Keratinocyte (primary cell): ENCODE measurements around the gene SAMD13. TPM values are rescaled to one million over a fixed set of nuclear protein-coding genes. Genes with fewer than 3 reads are reported as not detected.

ENCODE experiments used
- DNase-seq: peaks from one replicate; pipeline ENCODE4 v3.0.0-alpha.2; 2011; ENCODE audit warnings: low read depth, missing footprints, low spot score
- FAIRE-seq: peaks from 2 replicates; lab custom pipeline; 2011; peaks lifted over from hg19 to GRCh38; lab: Jason Lieb, UNC
- H2AFZ ChIP-seq: 2 replicates; pipeline ENCODE4 v1.6.0; 2012; ENCODE audit warnings: low read length, control low read depth, inconsistent platforms; ENCODE audit not compliant: control insufficient read depth
- H3K27ac ChIP-seq: 2 replicates; pipeline ENCODE4 v1.5.1; 2011; ENCODE audit warnings: low read length; ENCODE audit not compliant: control insufficient read depth, insufficient read depth
- H3K27me3 ChIP-seq: 3 replicates; pipeline ENCODE4 v1.6.0; 2011; ENCODE audit warnings: low read length; ENCODE audit not compliant: control insufficient read depth, insufficient read depth; ENCODE audit errors: extremely low read depth
- H3K36me3 ChIP-seq, 2 experiments: 2 replicates in 1 of 2; 3 replicates in 1 of 2; pipeline ENCODE4 v1.5.1; 2011; ENCODE audit warnings: low read length in 2 of 2, mild to moderate bottlenecking in 1 of 2; ENCODE audit not compliant: control insufficient read depth in 2 of 2, insufficient read depth in 2 of 2; ENCODE audit errors: extremely low read depth in 1 of 2
- H3K4me1 ChIP-seq: 3 replicates; pipeline ENCODE4 v1.5.1; 2011; ENCODE audit warnings: low read length; ENCODE audit not compliant: control insufficient read depth, insufficient read depth; ENCODE audit errors: extremely low read depth
- H3K4me2 ChIP-seq: 3 replicates; pipeline ENCODE4 v1.6.0; 2011; ENCODE audit warnings: low read depth, low read length; ENCODE audit not compliant: control insufficient read depth, insufficient read depth; ENCODE audit errors: extremely low read depth
- H3K4me3 ChIP-seq, 3 experiments: fragments of 200-600 bp in 1 of 3; sonication (generic) in 1 of 3; 2 replicates in 2 of 3; 3 replicates in 1 of 3; pipeline ENCODE4 v1.5.1; 2011 to 2016; ENCODE audit warnings: low read length in 3 of 3, mild to moderate bottlenecking in 3 of 3, control low read depth in 2 of 3, inconsistent platforms in 1 of 3, low read depth in 1 of 3, mixed read lengths in 1 of 3, mixed run types in 1 of 3, moderate library complexity in 1 of 3; ENCODE audit not compliant: control insufficient read depth in 2 of 3, insufficient read depth in 2 of 3; ENCODE audit errors: extremely low read depth in 1 of 3
- H3K79me2 ChIP-seq: 2 replicates; pipeline ENCODE4 v1.6.0; 2012; ENCODE audit warnings: low read length; ENCODE audit not compliant: control insufficient read depth, insufficient read depth
- H3K9ac ChIP-seq: 3 replicates; pipeline ENCODE4 v1.6.0; 2011; ENCODE audit warnings: low read length; ENCODE audit not compliant: control insufficient read depth, insufficient read depth; ENCODE audit errors: extremely low read depth
- H3K9me1 ChIP-seq: 3 replicates; pipeline ENCODE4 v1.6.0; 2011; ENCODE audit warnings: low read length; ENCODE audit not compliant: control insufficient read depth, insufficient read depth; ENCODE audit errors: extremely low read depth
- H3K9me3 ChIP-seq: 2 replicates; pipeline ENCODE4 v1.5.1; 2012; ENCODE audit warnings: low read depth, low read length; ENCODE audit not compliant: control insufficient read depth
- H4K20me1 ChIP-seq: 3 replicates; pipeline ENCODE4 v1.6.0; 2011; ENCODE audit warnings: low read length; ENCODE audit not compliant: control insufficient read depth, insufficient read depth; ENCODE audit errors: extremely low read depth
- EZH2 ChIP-seq: IDR thresholded peaks from one replicate; pipeline ENCODE4 v1.6.1; 2012; ENCODE audit warnings: inconsistent platforms, mild to moderate bottlenecking, low read length, moderate library complexity
- dilution Hi-C: fragments of 300-500 bp; cut with MboI; formaldehyde crosslinking; loops from one replicate; pipeline ENCODE4 v1.7.0; 2020; ENCODE audit warnings: low sequenced_read_pairs; ENCODE audit not compliant: extremely low pct_ligation_motif_present
- polyA plus RNA-seq, 5 experiments: library from polyadenylated mRNA; depleted of rRNA in 3 of 5; stranded (reverse) in 3 of 5; stranded (forward) in 1 of 5; unstranded in 1 of 5; fragments of >200 nt; gene quantifications; 1 replicate in 1 of 5; 2 replicates in 3 of 5; 3 replicates in 1 of 5; pipeline versions ENCODE4 v1.2.1 to v1.2.3, GENCODE V29; 2011 to 2012; ENCODE audit warnings: missing spikeins in 2 of 5, low read depth in 1 of 5, low replicate concordance in 1 of 5
- TF ChIP-seq, protein P1 (sequence below), 3 experiments: IDR thresholded peaks in 1 of 3; conservative IDR thresholded peaks in 1 of 3; optimal IDR thresholded peaks in 1 of 3; 2 replicates in 2 of 3; 3 replicates in 1 of 3; pipeline versions ENCODE3 to v1.5.1; 2011; ENCODE audit warnings: low read length in 3 of 3, mild to moderate bottlenecking in 3 of 3, moderate library complexity in 2 of 3, control low read depth in 1 of 3, inconsistent platforms in 1 of 3; ENCODE audit not compliant: insufficient read depth in 2 of 3; ENCODE audit errors: extremely low read depth in 1 of 3

SAMD13 gene
- polyA plus RNA-seq, 1 donor (not counting 4 experiments of a cell fraction or from before 2014, with no cell fraction given): 0.75 TPM

DNA sequence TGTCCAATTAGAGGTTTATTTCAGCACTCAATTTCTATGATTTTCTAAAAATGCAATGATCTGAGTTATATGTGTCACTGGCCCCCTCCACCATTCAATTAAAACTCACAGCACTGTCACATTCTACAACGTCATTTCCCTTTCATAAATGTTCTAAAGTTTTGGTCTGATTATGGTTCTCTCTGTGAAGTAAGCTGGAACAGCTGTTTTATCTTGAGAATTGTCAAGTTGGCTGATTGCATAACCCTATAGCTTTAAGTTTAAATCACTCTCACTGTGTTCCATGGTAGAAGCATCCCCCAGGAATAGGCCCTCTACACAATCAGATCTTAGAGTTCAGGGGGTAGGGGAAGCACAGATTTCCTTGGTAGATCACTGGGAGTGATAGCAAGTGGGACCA lies 55.4 kb downstream of the SAMD13 start:
- dilution Hi-C loops: no loop called here

DNA sequence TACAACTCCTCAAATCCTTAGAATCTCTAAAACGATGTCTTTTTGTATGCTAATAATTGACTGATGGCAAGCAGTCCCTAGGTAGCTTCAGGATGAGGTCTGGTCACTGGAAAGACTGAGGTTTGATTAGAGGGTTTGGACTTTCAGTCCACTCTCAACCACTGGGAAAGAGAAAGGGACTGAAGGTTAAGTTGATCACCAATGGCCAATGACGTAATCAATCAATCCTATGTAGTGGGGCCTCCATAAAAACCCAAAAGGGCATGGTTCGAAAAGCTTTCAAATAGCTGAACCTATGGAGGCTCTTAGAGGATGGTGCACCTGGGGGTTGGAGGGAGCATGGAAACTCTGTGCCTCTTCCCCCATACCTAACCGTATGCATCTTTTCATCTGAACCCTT lies 57.2 kb downstream of the SAMD13 start:
- H3K79me2 ChIP-seq: no peaks in the 10 kb centered on the region
- TF ChIP-seq EZH2: no peak
- TF ChIP-seq, protein P1, sequence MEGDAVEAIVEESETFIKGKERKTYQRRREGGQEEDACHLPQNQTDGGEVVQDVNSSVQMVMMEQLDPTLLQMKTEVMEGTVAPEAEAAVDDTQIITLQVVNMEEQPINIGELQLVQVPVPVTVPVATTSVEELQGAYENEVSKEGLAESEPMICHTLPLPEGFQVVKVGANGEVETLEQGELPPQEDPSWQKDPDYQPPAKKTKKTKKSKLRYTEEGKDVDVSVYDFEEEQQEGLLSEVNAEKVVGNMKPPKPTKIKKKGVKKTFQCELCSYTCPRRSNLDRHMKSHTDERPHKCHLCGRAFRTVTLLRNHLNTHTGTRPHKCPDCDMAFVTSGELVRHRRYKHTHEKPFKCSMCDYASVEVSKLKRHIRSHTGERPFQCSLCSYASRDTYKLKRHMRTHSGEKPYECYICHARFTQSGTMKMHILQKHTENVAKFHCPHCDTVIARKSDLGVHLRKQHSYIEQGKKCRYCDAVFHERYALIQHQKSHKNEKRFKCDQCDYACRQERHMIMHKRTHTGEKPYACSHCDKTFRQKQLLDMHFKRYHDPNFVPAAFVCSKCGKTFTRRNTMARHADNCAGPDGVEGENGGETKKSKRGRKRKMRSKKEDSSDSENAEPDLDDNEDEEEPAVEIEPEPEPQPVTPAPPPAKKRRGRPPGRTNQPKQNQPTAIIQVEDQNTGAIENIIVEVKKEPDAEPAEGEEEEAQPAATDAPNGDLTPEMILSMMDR (optimal IDR thresholded peaks at IDR 0.05 in 1 of 3, IDR thresholded peaks at IDR 0.05 in 1 of 3, conservative IDR thresholded peaks at IDR 0.05 in 1 of 3; ENCODE audit: extremely low read depth in 1 of 3, insufficient read depth in 2 of 3, low read length in 3 of 3): no peak
- H2AFZ ChIP-seq: no peak overlapping the region
- dilution Hi-C loops: no loop called here
- no peaks in the 10 kb centered on the region for H3K36me3 ChIP-seq
- H3K27ac ChIP-seq: no peak overlapping the region
- H3K4me3 ChIP-seq: no peak overlapping the region
- no peak overlapping the region for H3K9ac ChIP-seq
- no peaks in the 10 kb centered on the region for H4K20me1 ChIP-seq
- FAIRE-seq: no peak
- no peaks in the 10 kb centered on the region for H3K9me1 ChIP-seq
- DNase-seq: no peak
- H3K4me1 ChIP-seq: peaks cover 17% of the 10 kb centered on the region
- H3K27me3 ChIP-seq: no peaks in the 10 kb centered on the region
- H3K9me3 ChIP-seq: no peaks in the 10 kb centered on the region
- H3K4me2 ChIP-seq: no peak overlapping the region

More for the DNA sequence above, 55.4 kb downstream of the SAMD13 start:
- Histone ChIP-seq H3K79me2 (no peaks in the 10 kb centered on the region), H3K4me2 (no peak overlapping the region), H2AFZ (no peak overlapping the region), H4K20me1 (no peaks in the 10 kb centered on the region), H3K27ac (no peak overlapping the region), H3K9ac (no peak overlapping the region), H3K36me3 (no peaks in the 10 kb centered on the region), H3K27me3 (no peaks in the 10 kb centered on the region), H3K4me3 (no peak overlapping the region), H3K9me1 (no peaks in the 10 kb centered on the region), H3K4me1 (peaks cover 6% of the 10 kb centered on the region), H3K9me3 (no peaks in the 10 kb centered on the region)
- no peak for TF ChIP-seq EZH2
- TF ChIP-seq, protein P1 (optimal IDR thresholded peaks at IDR 0.05 in 1 of 3, IDR thresholded peaks at IDR 0.05 in 1 of 3, conservative IDR thresholded peaks at IDR 0.05 in 1 of 3; ENCODE audit: extremely low read depth in 1 of 3, insufficient read depth in 2 of 3, low read length in 3 of 3): no peak
- FAIRE-seq: no peak
- DNase-seq: no peak
